GM12878 (cell line): ENCODE measurements around the gene SYNGR4. TPM values are rescaled to one million over a fixed set of nuclear protein-coding genes. Genes with fewer than 3 reads are reported as not detected.

ENCODE experiments used
- ATAC-seq: fragments of 200-7000 bp; cut with Tn5 transposase; 3 replicates; pipeline ENCODE4 v1.9.1; 2020; ENCODE audit warnings: mild to moderate bottlenecking, moderate library complexity
- BruUV-seq: library from RNA; stranded (reverse); fragments of 400-500 nt; replicated peaks from 2 replicates; lab custom pipeline; 2021; lab: Mats Ljungman, UMichigan
- CTCF ChIA-PET: fragments of 300-600 bp; sonication (Branson Sonifier 250); formaldehyde crosslinking; extraction: SDS; loops from one replicate; lab custom pipeline; 2021; ENCODE audit warnings: inconsistent platforms; lab: Yijun Ruan, JAX
- POLR2A ChIA-PET: fragments of 350-600 bp; formaldehyde crosslinking; extraction: SDS; loops from one replicate; lab custom pipeline; 2021; ENCODE audit warnings: inconsistent platforms; lab: Charles Lee
- RAD21 ChIA-PET: fragments of 300-600 bp; sonication (Branson Sonifier 250); formaldehyde crosslinking; loops from one replicate; lab custom pipeline; 2023; ENCODE audit warnings: antibody characterized with exemption; ENCODE audit not compliant: unreplicated experiment; lab: Charles Lee
- SMC1A ChIA-PET: fragments of 300-600 bp; sonication (Branson Sonifier 250); formaldehyde crosslinking; loops from one replicate; lab custom pipeline; 2023; ENCODE audit not compliant: unreplicated experiment, uncharacterized antibody; lab: Charles Lee
- DNase-seq: peaks from one replicate; pipeline ENCODE4 v3.0.0-alpha.2; 2011; ENCODE audit warnings: low read depth, low spot score
- FAIRE-seq: peaks from 3 replicates; lab custom pipeline; 2011; peaks lifted over from hg19 to GRCh38; lab: Jason Lieb, UNC
- H2AFZ ChIP-seq: 2 replicates; pipeline ENCODE4 v1.6.0; 2011; ENCODE audit warnings: low read depth, low read length, control low read depth; ENCODE audit not compliant: control insufficient read depth
- H3K27ac ChIP-seq: 2 replicates; pipeline ENCODE4 v1.5.1; 2011; ENCODE audit warnings: control low read depth; ENCODE audit not compliant: control insufficient read depth, insufficient read depth
- H3K27me3 ChIP-seq, 2 experiments: replicated peaks in 1 of 2; 2 replicates each; pipeline versions ENCODE4 v1.6.0 to v1.6.1; 2011; ENCODE audit warnings: low read length in 1 of 2; ENCODE audit not compliant: control insufficient read depth in 2 of 2, insufficient read depth in 2 of 2
- H3K36me3 ChIP-seq, 2 experiments: 2 replicates each; pipeline ENCODE4 v1.5.1; 2011; ENCODE audit warnings: low read length in 1 of 2; ENCODE audit not compliant: control insufficient read depth in 2 of 2, insufficient read depth in 2 of 2
- H3K4me1 ChIP-seq: 2 replicates; pipeline ENCODE4 v1.6.1; 2011; ENCODE audit warnings: mild to moderate bottlenecking, low read length, moderate library complexity, mixed read lengths; ENCODE audit not compliant: control insufficient read depth, insufficient read depth
- H3K4me2 ChIP-seq: 2 replicates; pipeline ENCODE4 v1.6.0; 2011; ENCODE audit warnings: control low read depth; ENCODE audit not compliant: control insufficient read depth, insufficient read depth
- H3K4me3 ChIP-seq: fragments of 200-600 bp; sonication (generic); 2 replicates; pipeline ENCODE4 v1.5.1; 2016
- H3K79me2 ChIP-seq: 2 replicates; pipeline ENCODE4 v1.6.0; 2011; ENCODE audit warnings: low read length; ENCODE audit not compliant: control insufficient read depth, insufficient read depth
- H3K9ac ChIP-seq: 2 replicates; pipeline ENCODE4 v1.8.0; 2011; ENCODE audit warnings: low read length, control low read depth, mixed read lengths; ENCODE audit not compliant: control insufficient read depth, insufficient read depth
- H3K9me3 ChIP-seq: replicated peaks from 3 replicates; pipeline ENCODE4 v1.5.1; 2011; ENCODE audit warnings: mild to moderate bottlenecking, low read length; ENCODE audit not compliant: control insufficient read depth, insufficient read depth
- H4K20me1 ChIP-seq: 2 replicates; pipeline ENCODE4 v1.6.0; 2011; ENCODE audit not compliant: control insufficient read depth, insufficient read depth
- BACH1 ChIP-seq: fragments of 450-650 bp; IDR thresholded peaks from 2 replicates; pipeline ENCODE4 v1.6.1; 2017; ENCODE audit warnings: mild to moderate bottlenecking, borderline replicate concordance
- BHLHE40 ChIP-seq, 2 experiments: fragments of 450-650 bp in 1 of 2; IDR thresholded peaks; 2 replicates each; pipeline ENCODE4 v1.6.1; 2011 to 2017; ENCODE audit warnings: low read depth in 2 of 2, borderline replicate concordance in 1 of 2, improper control_type of control experiment in 1 of 2, low read length in 1 of 2, mild to moderate bottlenecking in 1 of 2
- DPF2 ChIP-seq: fragments of 450-650 bp; IDR thresholded peaks from 2 replicates; pipeline ENCODE4 v1.6.1; 2017; ENCODE audit warnings: mild to moderate bottlenecking
- EED ChIP-seq: sonication (generic); IDR thresholded peaks from 2 replicates; pipeline ENCODE4 v1.6.1; 2016; ENCODE audit warnings: antibody characterized with exemption, low read depth
- IRF3 ChIP-seq: fragments of 450-650 bp; IDR thresholded peaks from 2 replicates; pipeline ENCODE4 v1.6.1; 2014; ENCODE audit warnings: mild to moderate bottlenecking
- LARP7 ChIP-seq: fragments of 450-650 bp; IDR thresholded peaks from 2 replicates; pipeline ENCODE4 v1.6.1; 2017; ENCODE audit warnings: mild to moderate bottlenecking
- NR2C2 ChIP-seq: IDR thresholded peaks from 2 replicates; pipeline ENCODE4 v1.6.1; 2011; ENCODE audit warnings: borderline replicate concordance, low read depth; ENCODE audit not compliant: control insufficient read depth, insufficient read length
- PAX5 ChIP-seq: IDR thresholded peaks from 2 replicates; pipeline ENCODE4 v1.6.1; 2011; ENCODE audit warnings: low read depth, low read length, borderline replicate concordance
- POLR2A ChIP-seq: IDR thresholded peaks from 2 replicates; pipeline ENCODE4 v1.6.1; 2011; ENCODE audit warnings: low read depth, mild to moderate bottlenecking, low read length
- RELA ChIP-seq: fragments of 450-650 bp; IDR thresholded peaks from 2 replicates; pipeline ENCODE4 v1.8.0; 2014; ENCODE audit warnings: borderline replicate concordance; ENCODE audit not compliant: partially characterized antibody
- REST ChIP-seq: IDR thresholded peaks from 2 replicates; pipeline ENCODE4 v1.6.1; 2012; ENCODE audit warnings: mild to moderate bottlenecking, low read depth, low read length
- SIX5 ChIP-seq: IDR thresholded peaks from 2 replicates; pipeline ENCODE4 v1.6.1; 2011; ENCODE audit warnings: mild to moderate bottlenecking, low read depth, low read length, moderate library complexity; ENCODE audit not compliant: severe bottlenecking
- SRF ChIP-seq, 2 experiments: IDR thresholded peaks; 2 replicates each; pipeline ENCODE4 v1.6.1; 2011; ENCODE audit warnings: low read depth in 2 of 2, low read length in 2 of 2, mild to moderate bottlenecking in 1 of 2, moderate library complexity in 1 of 2
- TAF1 ChIP-seq: IDR thresholded peaks from 2 replicates; pipeline ENCODE4 v1.6.1; 2011; ENCODE audit warnings: mild to moderate bottlenecking, low read depth, low read length, borderline replicate concordance
- TARDBP ChIP-seq: IDR thresholded peaks from 2 replicates; pipeline ENCODE4 v1.6.1; 2016; ENCODE audit warnings: borderline replicate concordance
- TCF3 ChIP-seq: IDR thresholded peaks from 2 replicates; pipeline ENCODE4 v1.6.1; 2012; ENCODE audit warnings: low read depth, mild to moderate bottlenecking, low read length, borderline replicate concordance; ENCODE audit not compliant: insufficient read depth
- ZBED1 ChIP-seq: IDR thresholded peaks from 2 replicates; pipeline ENCODE4 v1.6.1; 2016; ENCODE audit warnings: borderline replicate concordance
- WGBS: methylation state at CpG from one replicate; pipeline ENCODE4 v1.1.6; 2016; ENCODE audit warnings: low lambda C conversion rate; ENCODE audit not compliant: insufficient replicate concordance, insufficient coverage; ENCODE audit errors: missing lambda C conversion rate; 5-methylcytosine and 5-hydroxymethylcytosine counted together
- in situ Hi-C: fragments of 300-500 bp; cut with MboI; formaldehyde crosslinking; loops from 9 replicates; pipeline ENCODE4 v1.14.3; 2018; ENCODE audit warnings: mixed read lengths
- intact Hi-C: fragments of 100-400 bp; cut with micrococcal nuclease; formaldehyde crosslinking; loops from one replicate; pipeline ENCODE4 v1.14.2; 2022; ENCODE audit not compliant: unreplicated experiment
- polyA plus RNA-seq, 11 experiments: library from polyadenylated mRNA; depleted of rRNA in 4 of 11; unstranded in 6 of 11; stranded (reverse) in 5 of 11; fragments of >200 nt; fragmentation: Nextera tagmentation in 4 of 11; fragmentation: Illumina TruSeq in 1 of 11; extraction: Ambion mirVana in 4 of 11; extraction: Trizol in 1 of 11; gene quantifications; 1 replicate in 1 of 11; 2 replicates in 10 of 11; pipeline versions ENCODE4 v1.2.1 to v1.2.3, GENCODE V29; 2011 to 2016; ENCODE audit warnings: inconsistent platforms in 2 of 11, missing spikeins in 2 of 11, low read depth in 1 of 11
- total RNA-seq, 4 experiments: library from RNA; depleted of rRNA in 3 of 4; stranded (reverse); fragments of >200 nt in 3 of 4; fragmentation: Illumina TruSeq in 1 of 4; extraction: Trizol in 1 of 4; gene quantifications; 2 replicates each; pipeline versions ENCODE4 v1.2.1 to v1.2.3, GENCODE V29; 2013 to 2021
- TF ChIP-seq, protein P1 (sequence below): fragments of 450-650 bp; IDR thresholded peaks from 2 replicates; pipeline ENCODE4 v1.6.1; 2016; ENCODE audit warnings: mild to moderate bottlenecking
- TF ChIP-seq, protein P2 (sequence below): IDR thresholded peaks from 2 replicates; pipeline ENCODE4 v1.6.1; 2012; ENCODE audit warnings: low read depth, low read length, improper control_type of control experiment

SYNGR4 gene
- total and polyA plus RNA-seq, 10 of the 15 experiments (the other 5 are each of a cell fraction or from before 2014, with no cell fraction given): 0.08 to 0.72 (median 0.17) TPM; not detected in 6

DNA sequence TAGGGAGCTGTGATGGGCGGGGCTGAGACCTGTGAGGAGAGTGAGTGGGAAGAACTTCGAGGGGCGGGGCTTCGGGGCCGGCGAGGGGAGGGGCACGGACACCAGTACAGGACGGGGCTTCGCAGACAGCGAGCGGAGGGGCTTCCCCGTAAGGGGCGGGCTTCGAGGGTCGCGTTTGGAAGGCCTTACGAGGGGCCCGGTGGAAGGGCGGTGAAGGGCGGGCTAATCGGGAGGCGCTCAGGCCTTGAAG is 42.9 kb upstream of the SYNGR4 start:
- POLR2A ChIA-PET: interaction anchor here (0.6 to 7.2 kb wide), 5 partner anchors 11 to 263 kb away, joined by 4 to 194 read pairs (median 4); partner anchors contain the start of genes SYNGR4 and TMEM143
- ATAC-seq: peak; percentile 77
- CTCF ChIA-PET: interaction anchor here (0.5 to 9.7 kb wide), 15 partner anchors 9 to 299 kb away, joined by 3 to 238 read pairs (median 4); partner anchors contain the start of genes KDELR1, SYNGR4 and TMEM143
- Histone ChIP-seq H4K20me1 (no peaks in the 10 kb centered on the region), H3K36me3 (no peaks in the 10 kb centered on the region), H3K4me1 (peaks cover 28% of the 10 kb centered on the region), H3K9ac (peak overlapping the region; percentile 71), H3K27me3 (no peaks in the 10 kb centered on the region), H3K9me3 (no peaks in the 10 kb centered on the region), H3K79me2 (peaks cover 13% of the 10 kb centered on the region), H3K4me3 (peak overlapping the region; percentile 73), H3K27ac (peak overlapping the region; percentile 96), H2AFZ (peak overlapping the region; percentile 33), H3K4me2 (peak overlapping the region; percentile 70)
- peak; percentile 85 for DNase-seq
- SMC1A ChIA-PET: interaction anchor here (0.7 to 13.2 kb wide), 7 partner anchors 9 to 168 kb away, joined by 3 to 223 read pairs (median 3); partner anchors contain the start of genes SYNGR4 and TMEM143
- RAD21 ChIA-PET: interaction anchor here (0.6 to 9.9 kb wide), 15 partner anchors 9 to 1590 kb away, joined by 3 to 255 read pairs (median 5); partner anchors contain the start of genes CARD8, KDELR1, SYNGR4 and TMEM143
- no TSS peak for BruUV-seq
- WGBS: 3% methylated on average over 16 of the region's 22 CpGs
- no peak for FAIRE-seq
- in situ Hi-C loops: no loop called here
- intact Hi-C loops: no loop called here
- TF ChIP-seq EED (no peak), POLR2A (peak; percentile 66), NR2C2 (no peak), IRF3 (no peak), SRF (IDR thresholded peaks at IDR 0.05; ENCODE audit: low read depth in 2 of 2, low read length in 2 of 2) (no peak), TARDBP (no peak), PAX5 (no peak), LARP7 (no peak), TAF1 (no peak), BACH1 (no peak), TCF3 (no peak), BHLHE40 (IDR thresholded peaks at IDR 0.05; ENCODE audit: borderline replicate concordance in 1 of 2, low read depth in 2 of 2, low read length in 1 of 2) (peak in 1 of 2 experiments; percentile 46; a peak in 1 of 4 replicates), SIX5 (no peak), DPF2 (no peak), ZBED1 (no peak), RELA (no peak), REST (no peak)
- TF ChIP-seq, protein P1, sequence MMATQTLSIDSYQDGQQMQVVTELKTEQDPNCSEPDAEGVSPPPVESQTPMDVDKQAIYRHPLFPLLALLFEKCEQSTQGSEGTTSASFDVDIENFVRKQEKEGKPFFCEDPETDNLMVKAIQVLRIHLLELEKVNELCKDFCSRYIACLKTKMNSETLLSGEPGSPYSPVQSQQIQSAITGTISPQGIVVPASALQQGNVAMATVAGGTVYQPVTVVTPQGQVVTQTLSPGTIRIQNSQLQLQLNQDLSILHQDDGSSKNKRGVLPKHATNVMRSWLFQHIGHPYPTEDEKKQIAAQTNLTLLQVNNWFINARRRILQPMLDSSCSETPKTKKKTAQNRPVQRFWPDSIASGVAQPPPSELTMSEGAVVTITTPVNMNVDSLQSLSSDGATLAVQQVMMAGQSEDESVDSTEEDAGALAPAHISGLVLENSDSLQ: peak; percentile 92
- TF ChIP-seq, protein P2, sequence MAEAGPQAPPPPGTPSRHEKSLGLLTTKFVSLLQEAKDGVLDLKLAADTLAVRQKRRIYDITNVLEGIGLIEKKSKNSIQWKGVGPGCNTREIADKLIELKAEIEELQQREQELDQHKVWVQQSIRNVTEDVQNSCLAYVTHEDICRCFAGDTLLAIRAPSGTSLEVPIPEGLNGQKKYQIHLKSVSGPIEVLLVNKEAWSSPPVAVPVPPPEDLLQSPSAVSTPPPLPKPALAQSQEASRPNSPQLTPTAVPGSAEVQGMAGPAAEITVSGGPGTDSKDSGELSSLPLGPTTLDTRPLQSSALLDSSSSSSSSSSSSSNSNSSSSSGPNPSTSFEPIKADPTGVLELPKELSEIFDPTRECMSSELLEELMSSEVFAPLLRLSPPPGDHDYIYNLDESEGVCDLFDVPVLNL: no peak
